ENCODE results near the gene CTLA4. TPM values are rescaled to one million over a fixed set of nuclear protein-coding genes. Genes with fewer than 3 reads are reported as not detected.

CTLA4 gene
- total RNA-seq, 2 experiments from 2014 or later: 245 to 254 TPM

GRCh38 chr2:203857656-203858055, 9.9 kb upstream of the CTLA4 start:
- H3K4me3 Mint-ChIP-seq: peak overlapping the region; percentile 30
- ChIA-PET CTCF (interaction anchor here (0.5 to 5.9 kb wide), 14 partner anchors 11 to 83 kb away, joined by 3 to 66 read pairs (median 4); partner anchors contain the start of gene CTLA4), POLR2A (interaction anchor here (0.6 to 5.9 kb wide), 13 partner anchors 14 to 147 kb away, joined by 3 to 212 read pairs (median 4); partner anchors contain the start of gene CTLA4)
- H3K27ac Mint-ChIP-seq: peak overlapping the region; percentile 81
- H3K27me3 Mint-ChIP-seq: no peaks in the 10 kb centered on the region
- DNase-seq: no peak
- peaks cover 4% of the 10 kb centered on the region for H3K36me3 Mint-ChIP-seq
- H3K9me3 Mint-ChIP-seq: no peaks in the 10 kb centered on the region
- H3K4me1 Mint-ChIP-seq (ENCODE audit: low read depth): peaks cover 85% of the 10 kb centered on the region
- intact Hi-C loops (cut with micrococcal nuclease): loop anchor here (1.0 to 5.0 kb wide), 4 partner anchors 10 to 52 kb away; partner anchors contain the start of gene CTLA4

GRCh38 chr2:203858176-203858575, 9.4 kb upstream of the CTLA4 start:
- intact Hi-C loops (cut with micrococcal nuclease): loop anchor here (1.0 to 5.0 kb wide), 4 partner anchors 9 to 51 kb away; partner anchors contain the start of gene CTLA4
- no peaks in the 10 kb centered on the region for H3K27me3 Mint-ChIP-seq

GRCh38 chr2:203859030-203859789, 8.4 kb upstream of the CTLA4 start:
- POLR2A ChIA-PET: interaction anchor here (0.8 to 5.0 kb wide), 9 partner anchors 13 to 152 kb away, joined by 3 to 104 read pairs (median 7); partner anchors contain the start of genes CD28 and CTLA4
- H3K4me3 Mint-ChIP-seq: no peak overlapping the region

More at GRCh38 chr2:203858176-203858575, 9.4 kb upstream of the CTLA4 start:
- Mint-ChIP-seq H3K27ac (peak overlapping the region; percentile 81), H3K4me1 (ENCODE audit: low read depth) (peaks cover 84% of the 10 kb centered on the region), H3K4me3 (peak overlapping the region; percentile 25), H3K36me3 (peaks cover 4% of the 10 kb centered on the region), H3K9me3 (no peaks in the 10 kb centered on the region)
- ChIA-PET POLR2A (interaction anchor here (0.6 to 5.9 kb wide), 12 partner anchors 14 to 148 kb away, joined by 3 to 212 read pairs (median 4); partner anchors contain the start of gene CTLA4), CTCF (interaction anchor here (0.5 to 5.9 kb wide), 13 partner anchors 11 to 84 kb away, joined by 3 to 66 read pairs (median 4); partner anchors contain the start of gene CTLA4)
- DNase-seq: peak; percentile 66

GRCh38 chr2:203861197-203861596, 6.4 kb upstream of the CTLA4 start:
- peaks cover 12% of the 10 kb centered on the region for H3K9me3 Mint-ChIP-seq
- H3K36me3 Mint-ChIP-seq: peaks cover 11% of the 10 kb centered on the region
- H3K27me3 Mint-ChIP-seq: no peaks in the 10 kb centered on the region
- POLR2A ChIA-PET: interaction anchor here (0.9 to 5.0 kb wide), 10 partner anchors 10 to 77 kb away, joined by 3 to 104 read pairs (median 6); partner anchors contain the start of gene CTLA4
- intact Hi-C loops (cut with micrococcal nuclease): no loop called here
- H3K4me1 Mint-ChIP-seq (ENCODE audit: low read depth): peaks cover 80% of the 10 kb centered on the region
- CTCF ChIA-PET: interaction anchor here (0.7 to 3.4 kb wide), 9 partner anchors 8 to 1006 kb away, joined by 3 to 27 read pairs (median 4); no protein-coding TSS in a partner anchor
- H3K27ac Mint-ChIP-seq: peak overlapping the region; percentile 76
- no peak for DNase-seq
- peak overlapping the region; percentile 58 for H3K4me3 Mint-ChIP-seq

More at GRCh38 chr2:203859030-203859789, 8.4 kb upstream of the CTLA4 start:
- no peaks in the 10 kb centered on the region for H3K27me3 Mint-ChIP-seq
- no peak for DNase-seq
- peaks cover 7% of the 10 kb centered on the region for H3K36me3 Mint-ChIP-seq
- peaks cover 8% of the 10 kb centered on the region for H3K9me3 Mint-ChIP-seq
- intact Hi-C loops (cut with micrococcal nuclease): loop anchor here (5.0 kb wide), 1 partner anchor 37 kb away; no protein-coding TSS in a partner anchor
- peak overlapping the region; percentile 81 for H3K27ac Mint-ChIP-seq
- peaks cover 81% of the 10 kb centered on the region for H3K4me1 Mint-ChIP-seq (ENCODE audit: low read depth)
- CTCF ChIA-PET: interaction anchor here (1.1 to 3.4 kb wide), 5 partner anchors 11 to 77 kb away, joined by 3 to 27 read pairs (median 3); no protein-coding TSS in a partner anchor

GRCh38 chr2:203861607-203862006, 6.0 kb upstream of the CTLA4 start:
- DNase-seq: no peak
- peak overlapping the region; percentile 58 for H3K4me3 Mint-ChIP-seq
- intact Hi-C loops (cut with micrococcal nuclease): no loop called here
- peaks cover 11% of the 10 kb centered on the region for H3K36me3 Mint-ChIP-seq
- CTCF ChIA-PET: interaction anchor here (0.5 to 3.4 kb wide), 11 partner anchors 8 to 1006 kb away, joined by 3 to 27 read pairs (median 4); no protein-coding TSS in a partner anchor
- peaks cover 80% of the 10 kb centered on the region for H3K4me1 Mint-ChIP-seq (ENCODE audit: low read depth)
- POLR2A ChIA-PET: interaction anchor here (1.1 to 5.0 kb wide), 9 partner anchors 10 to 76 kb away, joined by 3 to 104 read pairs (median 7); partner anchors contain the start of gene CTLA4
- H3K27me3 Mint-ChIP-seq: no peaks in the 10 kb centered on the region
- peak overlapping the region; percentile 76 for H3K27ac Mint-ChIP-seq
- H3K9me3 Mint-ChIP-seq: peaks cover 12% of the 10 kb centered on the region

- DNase-seq: peak; percentile 67
- ChIA-PET CTCF (interaction anchor here (2.1 to 7.8 kb wide), 6 partner anchors 9 to 129 kb away, joined by 9 to 66 read pairs (median 23); no protein-coding TSS in a partner anchor), POLR2A (interaction anchor here (0.9 to 13.4 kb wide), 31 partner anchors 8 to 1600 kb away, joined by 3 to 212 read pairs (median 13); partner anchors contain the start of genes CD28 and ICOS)
- Mint-ChIP-seq H3K9me3 (peaks cover 2% of the 10 kb centered on the region), H3K27ac (peak overlapping the region; percentile 98), H3K4me1 (ENCODE audit: low read depth) (peaks cover 70% of the 10 kb centered on the region), H3K4me3 (peak overlapping the region; percentile 92), H3K36me3 (peaks cover 70% of the 10 kb centered on the region), H3K27me3 (no peaks in the 10 kb centered on the region)
- intact Hi-C loops (cut with micrococcal nuclease): loop anchor here (2.0 to 10.0 kb wide), 5 partner anchors 128 to 1235 kb away; partner anchors contain the start of gene FAM117B
Observed at GRCh38 chr2:203869223-203870042, 1.9 kb downstream of the CTLA4 start.

GRCh38 chr2:203870481-203870880, 2.9 kb downstream of the CTLA4 start:
- intact Hi-C loops (cut with micrococcal nuclease): loop anchor here (2.0 to 10.0 kb wide), 4 partner anchors 130 to 1236 kb away; partner anchors contain the start of gene FAM117B
- DNase-seq: peak; percentile 57
- H3K27me3 Mint-ChIP-seq: no peaks in the 10 kb centered on the region
- peak overlapping the region; percentile 92 for H3K4me3 Mint-ChIP-seq
- POLR2A ChIA-PET: interaction anchor here (0.9 to 13.4 kb wide), 25 partner anchors 9 to 165 kb away, joined by 3 to 212 read pairs (median 16); partner anchors contain the start of genes CD28 and ICOS
- peaks cover 76% of the 10 kb centered on the region for H3K36me3 Mint-ChIP-seq
- H3K4me1 Mint-ChIP-seq (ENCODE audit: low read depth): peaks cover 77% of the 10 kb centered on the region
- H3K27ac Mint-ChIP-seq: peak overlapping the region; percentile 98
- H3K9me3 Mint-ChIP-seq: no peaks in the 10 kb centered on the region
- CTCF ChIA-PET: interaction anchor here (0.9 to 7.8 kb wide), 5 partner anchors 10 to 159 kb away, joined by 4 to 66 read pairs (median 26); no protein-coding TSS in a partner anchor

GRCh38 chr2:203870941-203871340, 3.4 kb downstream of the CTLA4 start:
- Mint-ChIP-seq H3K9me3 (no peaks in the 10 kb centered on the region), H3K27ac (peak overlapping the region; percentile 98), H3K36me3 (peaks cover 79% of the 10 kb centered on the region), H3K4me1 (ENCODE audit: low read depth) (peaks cover 75% of the 10 kb centered on the region), H3K4me3 (peak overlapping the region; percentile 92), H3K27me3 (no peaks in the 10 kb centered on the region)
- intact Hi-C loops (cut with micrococcal nuclease): loop anchor here (1.0 to 10.0 kb wide), 12 partner anchors 15 to 1236 kb away; partner anchors contain the start of gene FAM117B
- ChIA-PET CTCF (interaction anchor here (0.9 to 7.8 kb wide), 6 partner anchors 10 to 160 kb away, joined by 4 to 66 read pairs (median 22); no protein-coding TSS in a partner anchor), POLR2A (interaction anchor here (1.0 to 13.4 kb wide), 25 partner anchors 10 to 166 kb away, joined by 3 to 212 read pairs (median 16); partner anchors contain the start of genes CD28 and ICOS)
- no peak for DNase-seq

GRCh38 chr2:203871371-203871983, 3.9 kb downstream of the CTLA4 start:
- H3K4me3 Mint-ChIP-seq: peak overlapping the region; percentile 92
- no peaks in the 10 kb centered on the region for H3K27me3 Mint-ChIP-seq
- intact Hi-C loops (cut with micrococcal nuclease): loop anchor here (1.0 to 10.0 kb wide), 12 partner anchors 15 to 1237 kb away; partner anchors contain the start of gene FAM117B
- peak overlapping the region; percentile 98 for H3K27ac Mint-ChIP-seq
- no peaks in the 10 kb centered on the region for H3K9me3 Mint-ChIP-seq
- POLR2A ChIA-PET: interaction anchor here (0.6 to 13.4 kb wide), 28 partner anchors 9 to 166 kb away, joined by 3 to 212 read pairs (median 8); partner anchors contain the start of genes CD28 and ICOS
- CTCF ChIA-PET: interaction anchor here (1.7 to 7.8 kb wide), 6 partner anchors 11 to 38 kb away, joined by 6 to 66 read pairs (median 24); no protein-coding TSS in a partner anchor
- peaks cover 74% of the 10 kb centered on the region for H3K4me1 Mint-ChIP-seq (ENCODE audit: low read depth)
- peak; percentile 61 for DNase-seq
- peaks cover 80% of the 10 kb centered on the region for H3K36me3 Mint-ChIP-seq

- Mint-ChIP-seq H3K9me3 (no peaks in the 10 kb centered on the region), H3K4me1 (ENCODE audit: low read depth) (peaks cover 71% of the 10 kb centered on the region), H3K27ac (peak overlapping the region; percentile 73), H3K27me3 (no peaks in the 10 kb centered on the region), H3K36me3 (peaks cover 72% of the 10 kb centered on the region), H3K4me3 (peak overlapping the region; percentile 25)
- ChIA-PET POLR2A (interaction anchor here (0.8 to 13.4 kb wide), 15 partner anchors 9 to 634 kb away, joined by 3 to 212 read pairs (median 27); partner anchors contain the start of genes CD28, CYP20A1 and ICOS), CTCF (interaction anchor here (1.0 to 6.8 kb wide), 7 partner anchors 12 to 71 kb away, joined by 3 to 26 read pairs (median 4); no protein-coding TSS in a partner anchor)
- peak; percentile 56 for DNase-seq
- intact Hi-C loops (cut with micrococcal nuclease): loop anchor here (5.0 to 10.0 kb wide), 2 partner anchors 144 to 1239 kb away; partner anchors contain the start of gene FAM117B
Observed at GRCh38 chr2:203873461-203873860, 5.9 kb downstream of the CTLA4 start.

All from activated CD4-positive, alpha-beta memory T cell treated with anti-CD3 and anti-CD28 coated beads for 36 hours (primary cell).